Tibial nerve (tissue), 4 donors: Measurements from ENCODE around the gene SDK2. TPM values are rescaled to one million over a fixed set of nuclear protein-coding genes. Genes with fewer than 3 reads are reported as not detected.
"Not testable (repeated sequence)": the region's sequence is repeated elsewhere in the genome, so short reads cannot be mapped to it uniquely, and the experiment has no call there.

Source experiments
- DNase-seq, 2 donors: peaks; one replicate each; pipeline ENCODE4 v3.0.0-alpha.2; 2019; ENCODE audit warnings: low spot score in 2 of 2
- H3K27ac ChIP-seq, 4 donors: fragments of 200-600 bp; sonication (generic) in 3 of 4; one replicate each; pipeline ENCODE4 v1.5.1; 2017 to 2019; ENCODE audit warnings: mild to moderate bottlenecking in 1 of 4
- H3K27me3 ChIP-seq, 2 donors: fragments of 200-600 bp; sonication (generic) in 1 of 2; one replicate each; pipeline versions ENCODE4 v1.5.1 to v1.6.0; 2017 to 2019
- H3K36me3 ChIP-seq, 3 donors: fragments of 200-600 bp; sonication (generic); one replicate each; pipeline ENCODE4 v1.5.1; 2018 to 2019
- H3K4me1 ChIP-seq, 4 donors: fragments of 200-600 bp; sonication (generic) in 3 of 4; one replicate each; pipeline ENCODE4 v1.5.1; 2017 to 2019
- H3K4me3 ChIP-seq, 4 donors: fragments of 200-600 bp; sonication (generic) in 3 of 4; one replicate each; pipeline ENCODE4 v1.5.1; 2017 to 2019; ENCODE audit warnings: mild to moderate bottlenecking in 1 of 4, moderate library complexity in 1 of 4
- H3K9me3 ChIP-seq, 4 donors: fragments of 200-600 bp; sonication (generic) in 3 of 4; one replicate each; pipeline ENCODE4 v1.5.1; 2017 to 2019
- CTCF ChIP-seq, 5 experiments: fragments of 200-600 bp in 3 of 5; fragments of 450-650 bp in 2 of 5; sonication (generic) in 3 of 5; IDR thresholded peaks; one replicate each; pipeline ENCODE4 v1.5.1; 2016 to 2019; ENCODE audit warnings: antibody characterized with exemption in 5 of 5, mild to moderate bottlenecking in 3 of 5, moderate library complexity in 2 of 5
- EP300 ChIP-seq, 2 donors: sonication (generic); formaldehyde crosslinking; IDR thresholded peaks; one replicate each; pipeline ENCODE4 v1.6.1; 2017; ENCODE audit warnings: antibody characterized with exemption in 2 of 2, mild to moderate bottlenecking in 1 of 2
- POLR2A ChIP-seq, 2 donors: fragments of 450-650 bp; IDR thresholded peaks; one replicate each; pipeline ENCODE4 v1.6.1; 2017; ENCODE audit warnings: antibody characterized with exemption in 2 of 2, mild to moderate bottlenecking in 2 of 2, moderate library complexity in 2 of 2
- WGBS, 2 donors: methylation state at CpG; one replicate each; pipeline ENCODE4 v1.1.5; 2018; 5-methylcytosine and 5-hydroxymethylcytosine counted together
- total RNA-seq, 4 donors: library from RNA; depleted of rRNA; stranded (reverse); fragments of >200 nt; gene quantifications; one replicate each; pipeline ENCODE4 v1.1.0, GENCODE V29; 2016

Gene SDK2
- total RNA-seq, 4 donors from 2014 or later: 3.1 to 6.3 (median 4.6) TPM

- H3K27ac ChIP-seq: no peak overlapping the region
- DNase-seq: no peak
- TF ChIP-seq EP300 (IDR thresholded peaks at IDR 0.05): no peak
- no peaks in the 10 kb centered on the region for H3K9me3 ChIP-seq
- H3K4me1 ChIP-seq: peaks cover 0 to 24% (median 9%) of the 10 kb centered on the region in 4 donors
- H3K36me3 ChIP-seq: no peaks in the 10 kb centered on the region
- H3K27me3 ChIP-seq: no peaks in the 10 kb centered on the region
- 67 to 70% methylated on average over 4 of the region's 5 CpGs for WGBS, 2 donors
- H3K4me3 ChIP-seq: no peak overlapping the region
Measured at GRCh38 chr17:73315471-73315870, 328.8 kb downstream of the SDK2 start.

GRCh38 chr17:73313526-73314127 lies 330.6 kb downstream of the SDK2 start:
- Histone ChIP-seq H3K9me3 (no peaks in the 10 kb centered on the region), H3K36me3 (no peaks in the 10 kb centered on the region), H3K4me1 (peaks cover 0 to 35% (median 22%) of the 10 kb centered on the region in 4 donors), H3K4me3 (no peak overlapping the region), H3K27me3 (no peaks in the 10 kb centered on the region), H3K27ac (no peak overlapping the region)
- no peak for DNase-seq
- no peak for TF ChIP-seq EP300 (IDR thresholded peaks at IDR 0.05)
- no peak for TF ChIP-seq POLR2A (IDR thresholded peaks at IDR 0.05)
- TF ChIP-seq CTCF (IDR thresholded peaks at IDR 0.05): no peak
- WGBS, 2 donors: 68 to 72% methylated on average over 8 of the region's 8 CpGs

GRCh38 chr17:73312887-73313286 lies 331.4 kb downstream of the SDK2 start:
- not testable (repeated sequence) for H3K27me3 ChIP-seq, DNase-seq, H3K4me3 ChIP-seq, H3K9me3 ChIP-seq, H3K36me3 ChIP-seq
- peak overlapping the region; percentile 95 to 99 (median 99) for H3K27ac ChIP-seq
- 88% methylated on average over 11 of the region's 11 CpGs for WGBS, 2 donors
- H3K4me1 ChIP-seq: peaks cover 0 to 40% (median 24%) of the 10 kb centered on the region in 4 donors

GRCh38 chr17:73311781-73312641 lies 332.2 kb downstream of the SDK2 start, which contains the start of gene CDC42EP4:
Gene CDC42EP4, minus strand, starts transcription at chr17:73312001. Its CDS starts 25,501 bp downstream, at chr17:73286500.
- TF ChIP-seq CTCF (IDR thresholded peaks at IDR 0.05) (peak in 1 of 5 experiments; percentile 22), POLR2A (IDR thresholded peaks at IDR 0.05) (peak; percentile 96 to 99), EP300 (IDR thresholded peaks at IDR 0.05) (peak; percentile 66 to 99)
- H3K9me3 ChIP-seq: no peaks in the 10 kb centered on the region
- H3K27ac ChIP-seq: peak within 1 kb of the TSS; percentile 95 to 99 (median 99)
- no peaks in the 10 kb centered on the region for H3K36me3 ChIP-seq
- H3K27me3 ChIP-seq: no peaks in the 10 kb centered on the region
- peak within 1 kb of the TSS; percentile 90 to 99 (median 96) for H3K4me3 ChIP-seq
- 1 to 5% methylated on average over 18 to 57 of the region's 71 CpGs for WGBS, 2 donors
- DNase-seq: peak; percentile 90 to 93
- peaks cover 0 to 38% (median 28%) of the 10 kb centered on the region in 4 donors for H3K4me1 ChIP-seq

- no peak for DNase-seq
- 0% methylated on average over 23 to 38 of the region's 38 CpGs for WGBS, 2 donors
Measured at GRCh38 chr17:73311428-73311780, 332.8 kb downstream of the SDK2 start.

More at GRCh38 chr17:73311428-73311780, 332.8 kb downstream of the SDK2 start:
- TF ChIP-seq EP300 (IDR thresholded peaks at IDR 0.05): no peak
- TF ChIP-seq POLR2A (IDR thresholded peaks at IDR 0.05): no peak
- no peak for TF ChIP-seq CTCF (IDR thresholded peaks at IDR 0.05)
- Histone ChIP-seq H3K27me3 (no peaks in the 10 kb centered on the region), H3K9me3 (no peaks in the 10 kb centered on the region), H3K4me1 (peaks cover 0 to 43% (median 33%) of the 10 kb centered on the region in 4 donors), H3K4me3 (peak overlapping the region; percentile 90 to 99 (median 96)), H3K27ac (peak overlapping the region; percentile 95 to 99 (median 99)), H3K36me3 (no peaks in the 10 kb centered on the region)
